ENCODE data around the gene CSNK1G1. TPM values are rescaled to one million over a fixed set of nuclear protein-coding genes. Genes with fewer than 3 reads are reported as not detected.
"Not testable (repeated sequence)": the region's sequence is repeated elsewhere in the genome, so short reads cannot be mapped to it uniquely, and the experiment has no call there.

CSNK1G1 gene
- polyA plus RNA-seq, 4 donors: 2.5 to 12.3 (median 4.0) TPM

DNA sequence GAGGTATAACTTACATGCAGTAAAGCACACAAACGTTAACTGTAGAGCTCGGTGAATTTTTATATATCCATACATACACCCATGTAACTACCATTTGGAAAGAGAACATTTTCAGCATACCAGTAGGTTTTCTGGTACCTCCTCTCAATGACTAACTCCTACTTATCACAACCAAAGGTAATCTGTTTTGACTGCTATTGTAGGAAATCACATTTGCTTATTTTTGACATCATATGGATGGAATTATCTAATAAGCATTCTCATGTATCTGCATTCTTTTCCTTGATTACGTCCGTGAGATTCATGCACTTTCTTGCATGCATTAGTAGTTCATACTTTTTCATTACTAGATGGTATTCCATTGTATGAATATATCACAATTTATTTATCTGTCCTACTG, 76.8 kb downstream of the CSNK1G1 start:
- Histone ChIP-seq H3K9me3 (ENCODE audit: control insufficient read depth in 2 of 2, insufficient read depth in 1 of 2, low read depth in 1 of 2, low read length in 1 of 2) (no peaks in the 10 kb centered on the region), H3K27ac (ENCODE audit: low read depth in 1 of 3, low read length in 2 of 3) (no peak overlapping the region), H3K4me3 (ENCODE audit: low read depth in 1 of 3, low read length in 3 of 3) (no peak overlapping the region), H3K36me3 (ENCODE audit: control insufficient read depth in 3 of 3, insufficient read depth in 2 of 3, low read depth in 1 of 3, low read length in 3 of 3) (peaks cover 0 to 5% (median 0%) of the 10 kb centered on the region in 3 donors), H3K27me3 (ENCODE audit: control insufficient read depth in 3 of 3, insufficient read depth in 3 of 3, low read length in 3 of 3) (no peaks in the 10 kb centered on the region), H3K4me1 (ENCODE audit: control insufficient read depth in 3 of 3, insufficient read depth in 2 of 3, low read depth in 1 of 3, low read length in 2 of 3) (no peaks in the 10 kb centered on the region)
- no peak for FAIRE-seq
- WGBS, 3 donors: 93 to 97% (median 94%) methylated on average over 4 of the region's 4 CpGs
- DNase-seq: no peak

DNA sequence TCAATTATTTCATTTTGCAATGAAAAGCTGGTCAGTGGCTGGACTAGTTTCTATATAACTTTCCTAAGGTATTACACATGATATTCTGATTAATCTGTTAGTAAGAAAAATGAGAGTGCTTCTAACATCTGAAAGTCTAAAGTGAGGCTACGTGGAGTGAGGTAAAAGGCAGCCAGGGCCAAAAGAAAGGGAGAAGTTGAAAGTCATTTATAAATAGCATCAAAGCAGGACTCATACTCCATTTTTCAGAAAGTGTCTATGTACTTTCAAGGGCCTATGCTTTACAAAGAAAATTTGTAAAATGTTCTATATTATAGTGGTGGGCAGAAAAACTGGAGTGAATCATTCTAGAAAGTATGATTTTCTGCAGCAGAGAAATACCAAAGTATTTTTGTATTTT, 80.0 kb downstream of the CSNK1G1 start:
- DNase-seq: no peak
- Histone ChIP-seq H3K27ac (ENCODE audit: low read depth in 1 of 3, low read length in 2 of 3) (no peak overlapping the region), H3K36me3 (ENCODE audit: control insufficient read depth in 3 of 3, insufficient read depth in 2 of 3, low read depth in 1 of 3, low read length in 3 of 3) (peaks cover 0 to 6% (median 0%) of the 10 kb centered on the region in 3 donors), H3K9me3 (ENCODE audit: control insufficient read depth in 2 of 2, insufficient read depth in 1 of 2, low read depth in 1 of 2, low read length in 1 of 2) (no peaks in the 10 kb centered on the region), H3K4me3 (ENCODE audit: low read depth in 1 of 3, low read length in 3 of 3) (no peak overlapping the region), H3K27me3 (ENCODE audit: control insufficient read depth in 3 of 3, insufficient read depth in 3 of 3, low read length in 3 of 3) (no peaks in the 10 kb centered on the region), H3K4me1 (ENCODE audit: control insufficient read depth in 3 of 3, insufficient read depth in 2 of 3, low read depth in 1 of 3, low read length in 2 of 3) (no peaks in the 10 kb centered on the region)
- WGBS, 3 donors: 82 to 94% (median 91%) methylated on average over 1 of the region's 1 CpG
- no peak for FAIRE-seq

DNA sequence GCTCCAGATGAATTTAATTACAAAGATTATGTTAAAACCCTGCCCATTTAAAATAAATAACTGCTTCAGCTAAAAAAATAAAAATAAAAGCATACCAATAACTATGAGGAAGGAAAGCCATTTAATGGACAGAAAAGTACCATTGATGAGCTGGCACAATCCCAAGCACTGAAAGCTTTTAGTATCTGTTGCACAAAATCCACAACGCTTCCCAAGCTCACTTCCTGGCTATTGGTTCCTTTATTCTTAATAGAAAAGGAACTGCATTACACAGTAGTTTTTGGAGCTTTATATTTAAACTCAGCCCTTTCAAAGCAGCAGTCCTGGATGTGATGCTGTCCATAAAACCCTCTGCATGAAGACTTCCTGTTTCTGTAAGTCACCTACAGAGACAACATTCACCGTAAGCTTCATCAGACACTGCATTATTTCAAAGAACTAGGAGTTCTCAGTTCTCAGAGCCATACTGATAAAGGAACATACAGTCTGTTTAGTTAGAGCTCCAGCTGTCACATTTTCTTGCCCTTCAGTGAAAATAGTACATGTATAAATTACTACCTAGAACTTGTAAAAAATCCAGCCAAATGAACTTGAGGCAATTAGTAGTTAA, 81.5 kb downstream of the CSNK1G1 start:
- Histone ChIP-seq H3K4me3 (ENCODE audit: low read depth in 1 of 3, low read length in 3 of 3) (no peak overlapping the region), H3K27ac (ENCODE audit: low read depth in 1 of 3, low read length in 2 of 3) (no peak overlapping the region), H3K36me3 (ENCODE audit: control insufficient read depth in 3 of 3, insufficient read depth in 2 of 3, low read depth in 1 of 3, low read length in 3 of 3) (peaks cover 0 to 6% (median 0%) of the 10 kb centered on the region in 3 donors), H3K9me3 (ENCODE audit: control insufficient read depth in 2 of 2, insufficient read depth in 1 of 2, low read depth in 1 of 2, low read length in 1 of 2) (no peaks in the 10 kb centered on the region), H3K4me1 (ENCODE audit: control insufficient read depth in 3 of 3, insufficient read depth in 2 of 3, low read depth in 1 of 3, low read length in 2 of 3) (no peaks in the 10 kb centered on the region), H3K27me3 (ENCODE audit: control insufficient read depth in 3 of 3, insufficient read depth in 3 of 3, low read length in 3 of 3) (no peaks in the 10 kb centered on the region)
- FAIRE-seq (no peak), DNase-seq (no peak)
- WGBS, 3 donors: 50 to 73% (median 65%) methylated on average over 2 of the region's 2 CpGs

DNA sequence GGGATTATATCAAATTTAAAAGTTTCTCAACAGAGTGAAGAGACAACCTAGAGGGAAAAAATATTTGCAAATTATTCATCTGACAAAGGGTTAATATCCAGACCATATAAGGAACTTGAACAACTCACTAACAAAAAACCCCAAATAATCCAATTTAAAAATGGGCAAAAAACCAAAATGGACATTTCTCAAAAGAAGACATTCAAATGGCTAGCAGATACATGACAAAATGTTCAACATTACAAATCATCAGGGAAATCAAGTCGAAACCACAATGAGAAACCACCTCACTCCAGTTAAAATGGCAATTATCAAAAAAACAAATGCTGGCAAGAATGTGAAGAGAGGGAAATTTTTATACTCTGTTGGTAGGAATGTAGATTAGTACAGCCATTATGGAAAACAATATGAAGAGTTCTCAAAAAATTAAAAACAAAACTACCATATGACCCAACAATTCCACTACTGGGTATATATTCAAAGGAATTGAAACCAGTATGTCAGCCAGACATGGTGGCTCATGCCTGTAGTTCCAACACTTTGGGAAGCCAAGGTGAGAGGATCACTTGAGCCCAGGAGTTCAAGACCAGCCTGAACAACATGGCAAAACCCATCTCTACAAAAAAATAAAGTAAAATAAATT, 88.5 kb downstream of the CSNK1G1 start:
- H3K27ac ChIP-seq (ENCODE audit: low read depth in 1 of 3, low read length in 2 of 3): no peak overlapping the region
- DNase-seq: no peak
- H3K4me1 ChIP-seq (ENCODE audit: control insufficient read depth in 3 of 3, insufficient read depth in 2 of 3, low read depth in 1 of 3, low read length in 2 of 3): no peaks in the 10 kb centered on the region
- H3K27me3 ChIP-seq (ENCODE audit: control insufficient read depth in 3 of 3, insufficient read depth in 3 of 3, low read length in 3 of 3): no peaks in the 10 kb centered on the region
- no peaks in the 10 kb centered on the region for H3K9me3 ChIP-seq (ENCODE audit: control insufficient read depth in 2 of 2, insufficient read depth in 1 of 2, low read depth in 1 of 2, low read length in 1 of 2)
- no peak for FAIRE-seq
- H3K4me3 ChIP-seq (ENCODE audit: low read depth in 1 of 3, low read length in 3 of 3): no peak overlapping the region
- peaks cover 0 to 5% (median 0%) of the 10 kb centered on the region in 3 donors for H3K36me3 ChIP-seq (ENCODE audit: control insufficient read depth in 3 of 3, insufficient read depth in 2 of 3, low read depth in 1 of 3, low read length in 3 of 3)
- 97 to 100% (median 98%) methylated on average over 1 of the region's 1 CpG for WGBS, 3 donors

DNA sequence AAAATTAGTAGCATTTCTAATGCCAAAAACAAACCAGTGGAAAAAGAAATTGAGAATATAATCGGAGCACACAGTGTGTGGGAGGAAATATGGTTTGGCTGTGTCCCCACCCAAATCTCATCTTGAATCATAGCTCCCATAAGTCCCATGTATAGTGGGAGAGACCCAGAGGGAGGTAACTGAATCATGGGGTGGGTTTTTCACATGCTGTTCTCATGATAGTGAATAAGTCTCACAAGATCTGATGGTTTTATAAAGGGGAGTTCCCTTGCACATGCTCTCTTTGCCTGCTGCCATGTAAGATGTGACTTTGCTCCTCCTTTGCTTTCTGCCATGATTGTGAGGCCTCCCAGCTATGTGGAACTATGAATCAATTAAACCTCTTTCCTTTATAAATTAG, 90.8 kb downstream of the CSNK1G1 start:
- not testable (repeated sequence) for H3K4me1 ChIP-seq (ENCODE audit: control insufficient read depth in 3 of 3, insufficient read depth in 2 of 3, low read depth in 1 of 3, low read length in 2 of 3); H3K9me3 ChIP-seq (ENCODE audit: control insufficient read depth in 2 of 2, insufficient read depth in 1 of 2, low read depth in 1 of 2, low read length in 1 of 2); H3K27ac ChIP-seq (ENCODE audit: low read depth in 1 of 3, low read length in 2 of 3); DNase-seq; H3K36me3 ChIP-seq (ENCODE audit: control insufficient read depth in 3 of 3, insufficient read depth in 2 of 3, low read depth in 1 of 3, low read length in 3 of 3); FAIRE-seq; H3K4me3 ChIP-seq (ENCODE audit: low read depth in 1 of 3, low read length in 3 of 3); H3K27me3 ChIP-seq (ENCODE audit: control insufficient read depth in 3 of 3, insufficient read depth in 3 of 3, low read length in 3 of 3)
- WGBS, 3 donors: 76 to 92% (median 80%) methylated on average over 1 of the region's 1 CpG

DNA sequence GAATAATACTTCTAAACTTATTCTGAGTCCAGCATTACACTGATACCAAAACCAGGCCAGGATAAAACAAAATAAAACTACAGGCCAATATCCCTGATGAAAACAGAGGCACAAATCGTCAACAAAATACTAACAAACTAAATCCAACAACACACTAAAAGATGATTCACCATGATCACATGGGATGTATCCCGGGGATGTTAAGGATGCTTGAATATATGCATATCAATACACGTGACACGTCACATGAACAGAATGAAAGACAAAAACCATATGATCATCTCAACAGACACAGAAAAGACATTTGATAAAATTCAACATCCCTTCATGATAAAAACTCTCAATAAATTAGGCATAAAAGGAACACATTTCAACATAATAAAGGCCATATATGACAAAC, 91.5 kb downstream of the CSNK1G1 start:
- H3K4me3 ChIP-seq (ENCODE audit: low read depth in 1 of 3, low read length in 3 of 3): no peak overlapping the region
- H3K36me3 ChIP-seq (ENCODE audit: control insufficient read depth in 3 of 3, insufficient read depth in 2 of 3, low read depth in 1 of 3, low read length in 3 of 3): peaks cover 0 to 2% (median 0%) of the 10 kb centered on the region in 3 donors
- FAIRE-seq (no peak), DNase-seq (no peak)
- H3K9me3 ChIP-seq (ENCODE audit: control insufficient read depth in 2 of 2, insufficient read depth in 1 of 2, low read depth in 1 of 2, low read length in 1 of 2): no peaks in the 10 kb centered on the region
- H3K27me3 ChIP-seq (ENCODE audit: control insufficient read depth in 3 of 3, insufficient read depth in 3 of 3, low read length in 3 of 3): no peaks in the 10 kb centered on the region
- 87 to 95% (median 88%) methylated on average over 4 of the region's 4 CpGs for WGBS, 3 donors
- H3K4me1 ChIP-seq (ENCODE audit: control insufficient read depth in 3 of 3, insufficient read depth in 2 of 3, low read depth in 1 of 3, low read length in 2 of 3): no peaks in the 10 kb centered on the region
- no peak overlapping the region for H3K27ac ChIP-seq (ENCODE audit: low read depth in 1 of 3, low read length in 2 of 3)

DNA sequence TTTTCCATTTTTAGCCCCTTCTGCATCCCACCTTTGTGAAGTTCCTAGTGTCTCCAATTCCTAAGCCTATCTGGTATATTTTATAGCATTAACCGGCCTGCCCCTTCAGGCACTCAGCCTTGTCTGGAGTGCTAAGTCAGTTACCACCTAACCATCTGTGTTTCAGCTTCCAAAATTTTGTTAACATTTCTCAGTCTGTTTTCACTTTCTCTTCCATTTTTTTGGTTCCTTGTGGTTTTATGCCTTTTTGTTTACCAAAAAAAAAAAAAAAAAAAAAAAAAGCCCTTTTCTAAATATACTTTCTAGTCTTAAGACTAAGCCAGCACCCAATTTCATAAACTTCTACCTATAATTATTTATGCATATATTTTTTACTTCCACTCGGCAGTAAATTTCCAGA, 92.4 kb downstream of the CSNK1G1 start:
- WGBS, 3 donors: 75 to 81% (median 80%) methylated on average over 2 of the region's 2 CpGs
- no peaks in the 10 kb centered on the region for H3K27me3 ChIP-seq (ENCODE audit: control insufficient read depth in 3 of 3, insufficient read depth in 3 of 3, low read length in 3 of 3)
- no peak for DNase-seq
- H3K36me3 ChIP-seq (ENCODE audit: control insufficient read depth in 3 of 3, insufficient read depth in 2 of 3, low read depth in 1 of 3, low read length in 3 of 3): peaks cover 0 to 2% (median 0%) of the 10 kb centered on the region in 3 donors
- no peaks in the 10 kb centered on the region for H3K4me1 ChIP-seq (ENCODE audit: control insufficient read depth in 3 of 3, insufficient read depth in 2 of 3, low read depth in 1 of 3, low read length in 2 of 3)
- no peak overlapping the region for H3K27ac ChIP-seq (ENCODE audit: low read depth in 1 of 3, low read length in 2 of 3)
- no peak overlapping the region for H3K4me3 ChIP-seq (ENCODE audit: low read depth in 1 of 3, low read length in 3 of 3)
- no peaks in the 10 kb centered on the region for H3K9me3 ChIP-seq (ENCODE audit: control insufficient read depth in 2 of 2, insufficient read depth in 1 of 2, low read depth in 1 of 2, low read length in 1 of 2)
- FAIRE-seq: no peak

DNA sequence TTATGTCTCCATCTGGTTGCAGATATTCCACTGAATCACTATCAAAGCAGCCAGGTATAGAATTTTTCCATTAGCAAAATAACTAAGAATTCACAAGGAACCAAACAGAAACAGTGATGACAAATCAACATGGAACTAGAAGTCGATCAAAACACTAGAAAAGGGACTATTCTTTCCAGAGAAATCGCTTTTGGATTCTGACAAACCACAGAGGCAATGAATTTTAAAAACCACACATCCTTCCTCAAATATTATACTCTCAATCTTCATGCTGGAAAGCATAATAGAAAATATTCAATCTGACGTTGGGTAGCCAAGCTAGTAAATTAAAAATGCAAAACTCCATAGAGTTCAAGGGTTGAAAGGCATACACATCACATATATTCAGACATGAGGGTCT, 99.9 kb downstream of the CSNK1G1 start:
- no peak overlapping the region for H3K4me3 ChIP-seq (ENCODE audit: low read depth in 1 of 3, low read length in 3 of 3)
- H3K27ac ChIP-seq (ENCODE audit: low read depth in 1 of 3, low read length in 2 of 3): no peak overlapping the region
- peaks cover 0 to 14% (median 0%) of the 10 kb centered on the region in 3 donors for H3K36me3 ChIP-seq (ENCODE audit: control insufficient read depth in 3 of 3, insufficient read depth in 2 of 3, low read depth in 1 of 3, low read length in 3 of 3)
- 81 to 89% (median 86%) methylated on average over 3 of the region's 3 CpGs for WGBS, 3 donors
- FAIRE-seq (no peak), DNase-seq (no peak)
- no peaks in the 10 kb centered on the region for H3K27me3 ChIP-seq (ENCODE audit: control insufficient read depth in 3 of 3, insufficient read depth in 3 of 3, low read length in 3 of 3)
- no peaks in the 10 kb centered on the region for H3K4me1 ChIP-seq (ENCODE audit: control insufficient read depth in 3 of 3, insufficient read depth in 2 of 3, low read depth in 1 of 3, low read length in 2 of 3)
- no peaks in the 10 kb centered on the region for H3K9me3 ChIP-seq (ENCODE audit: control insufficient read depth in 2 of 2, insufficient read depth in 1 of 2, low read depth in 1 of 2, low read length in 1 of 2)

DNA sequence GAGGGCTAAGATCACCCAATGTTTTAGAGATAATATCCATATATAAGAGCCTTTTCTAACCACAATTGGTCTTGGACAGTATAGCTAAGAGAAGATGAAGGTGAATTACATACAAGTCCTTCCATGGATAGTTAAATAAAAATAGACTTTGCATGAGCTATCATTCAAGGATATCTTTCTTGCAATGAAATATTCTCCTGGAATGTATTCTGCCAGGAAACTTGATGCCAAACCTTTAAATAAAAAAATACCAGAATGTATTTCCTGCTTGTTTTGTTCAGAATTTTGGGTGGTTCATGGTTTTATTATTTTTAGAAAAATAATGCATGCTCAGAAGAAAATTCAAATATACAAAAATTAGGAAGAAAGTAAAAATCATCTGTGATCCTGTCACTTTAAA, 104.3 kb downstream of the CSNK1G1 start:
- peaks cover 6 to 26% (median 7%) of the 10 kb centered on the region in 3 donors for H3K4me1 ChIP-seq (ENCODE audit: control insufficient read depth in 3 of 3, insufficient read depth in 2 of 3, low read depth in 1 of 3, low read length in 2 of 3)
- H3K27ac ChIP-seq (ENCODE audit: low read depth in 1 of 3, low read length in 2 of 3): no peak overlapping the region
- no peaks in the 10 kb centered on the region for H3K27me3 ChIP-seq (ENCODE audit: control insufficient read depth in 3 of 3, insufficient read depth in 3 of 3, low read length in 3 of 3)
- DNase-seq: no peak
- no peak for FAIRE-seq
- peaks cover 0 to 5% (median 0%) of the 10 kb centered on the region in 3 donors for H3K36me3 ChIP-seq (ENCODE audit: control insufficient read depth in 3 of 3, insufficient read depth in 2 of 3, low read depth in 1 of 3, low read length in 3 of 3)
- no peaks in the 10 kb centered on the region for H3K9me3 ChIP-seq (ENCODE audit: control insufficient read depth in 2 of 2, insufficient read depth in 1 of 2, low read depth in 1 of 2, low read length in 1 of 2)
- no peak overlapping the region for H3K4me3 ChIP-seq (ENCODE audit: low read depth in 1 of 3, low read length in 3 of 3)

Data from small intestine (tissue), 7 donors.